Measurements from ENCODE around the gene MRS2.
A peak's percentile ranks its signal among the peaks of the same experiment; 100 is the strongest.
"Not testable (repeated sequence)": the region's sequence is repeated elsewhere in the genome, so short reads cannot be mapped to it uniquely, and the experiment has no call there.

The MRS2 gene, protein sequence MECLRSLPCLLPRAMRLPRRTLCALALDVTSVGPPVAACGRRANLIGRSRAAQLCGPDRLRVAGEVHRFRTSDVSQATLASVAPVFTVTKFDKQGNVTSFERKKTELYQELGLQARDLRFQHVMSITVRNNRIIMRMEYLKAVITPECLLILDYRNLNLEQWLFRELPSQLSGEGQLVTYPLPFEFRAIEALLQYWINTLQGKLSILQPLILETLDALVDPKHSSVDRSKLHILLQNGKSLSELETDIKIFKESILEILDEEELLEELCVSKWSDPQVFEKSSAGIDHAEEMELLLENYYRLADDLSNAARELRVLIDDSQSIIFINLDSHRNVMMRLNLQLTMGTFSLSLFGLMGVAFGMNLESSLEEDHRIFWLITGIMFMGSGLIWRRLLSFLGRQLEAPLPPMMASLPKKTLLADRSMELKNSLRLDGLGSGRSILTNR

DNA sequence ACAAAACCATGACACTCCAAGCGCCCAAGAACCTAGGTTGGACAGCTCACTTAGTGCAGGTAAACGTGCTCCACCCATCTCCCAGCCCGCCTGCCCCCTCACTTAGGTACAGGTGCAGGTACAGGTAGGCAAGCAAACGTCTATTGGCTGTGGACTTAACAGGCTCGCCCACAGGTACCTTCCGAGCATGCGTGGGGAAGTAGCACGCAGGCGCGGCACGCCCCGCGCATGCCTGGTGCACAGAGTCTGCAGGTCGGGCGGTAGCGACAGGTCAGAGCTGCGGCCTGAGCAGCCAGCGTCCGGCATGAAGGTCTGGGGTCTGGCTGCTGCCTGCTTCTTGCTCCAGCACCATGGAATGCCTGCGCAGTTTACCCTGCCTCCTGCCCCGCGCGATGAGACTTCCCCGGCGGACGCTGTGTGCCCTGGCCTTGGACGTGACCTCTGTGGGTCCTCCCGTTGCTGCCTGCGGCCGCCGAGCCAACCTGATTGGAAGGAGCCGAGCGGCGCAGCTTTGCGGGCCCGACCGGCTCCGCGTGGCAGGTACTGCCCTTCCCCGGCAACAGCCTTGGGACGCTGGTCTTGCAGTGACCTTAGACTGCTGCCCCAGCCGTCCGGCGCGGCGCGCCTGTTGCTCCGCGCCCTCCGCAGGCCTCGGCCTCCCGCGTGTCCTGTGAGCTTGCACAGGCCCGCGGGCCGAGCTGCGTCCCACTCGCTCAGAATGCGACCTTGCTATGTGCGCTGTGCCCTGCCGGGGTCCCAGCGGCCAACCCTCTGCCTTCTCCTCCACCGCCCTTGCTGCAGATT lies at the start of gene MRS2:
Gene MRS2 (plus strand): TSS at position 240 of the 804 bp plus-strand sequence. CDS start 111 bp downstream, at position 351.
- peak; percentile 66 for DNase-seq (ENCODE audit: low read depth)

DNA sequence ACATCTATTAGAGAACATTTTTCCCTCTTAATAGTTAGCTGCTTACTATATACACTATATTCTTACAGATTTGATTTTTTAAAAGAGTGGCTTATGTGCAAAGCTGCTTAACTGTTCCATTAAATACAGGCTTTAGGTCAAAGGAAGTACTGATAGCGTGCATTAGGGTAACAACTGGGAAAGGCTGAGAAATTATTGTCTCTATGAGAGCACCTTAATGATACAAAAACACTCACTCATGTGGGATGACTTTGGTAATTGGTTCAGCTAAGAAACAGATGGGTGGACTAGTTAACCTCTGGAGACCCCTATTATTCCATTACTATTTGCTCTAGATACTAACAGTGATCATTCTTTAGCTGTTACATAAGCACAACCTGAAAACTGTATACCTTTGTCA lies 48.9 kb upstream of the MRS2 start:
- DNase-seq (ENCODE audit: low read depth) = no peak

DNA sequence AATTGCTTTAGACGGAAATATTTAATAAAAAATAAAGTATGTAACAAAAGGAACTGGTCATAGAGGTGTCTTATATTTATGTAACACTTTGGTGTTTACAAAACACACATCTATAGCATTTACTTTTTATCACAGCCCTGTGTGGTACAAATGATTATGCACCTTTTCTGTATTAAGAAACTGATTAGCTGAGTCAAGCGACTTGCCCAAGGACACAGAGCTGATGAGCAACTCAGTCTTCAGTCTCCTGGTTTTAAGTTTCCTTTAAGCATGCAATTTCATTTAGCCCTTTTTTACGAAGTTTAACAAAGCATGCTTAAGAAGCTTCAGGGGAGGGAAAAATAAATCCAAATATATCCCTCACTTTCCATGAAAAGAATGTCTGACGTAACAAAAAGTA lies 47.3 kb upstream of the MRS2 start:
- no peak for DNase-seq (ENCODE audit: low read depth)

DNA sequence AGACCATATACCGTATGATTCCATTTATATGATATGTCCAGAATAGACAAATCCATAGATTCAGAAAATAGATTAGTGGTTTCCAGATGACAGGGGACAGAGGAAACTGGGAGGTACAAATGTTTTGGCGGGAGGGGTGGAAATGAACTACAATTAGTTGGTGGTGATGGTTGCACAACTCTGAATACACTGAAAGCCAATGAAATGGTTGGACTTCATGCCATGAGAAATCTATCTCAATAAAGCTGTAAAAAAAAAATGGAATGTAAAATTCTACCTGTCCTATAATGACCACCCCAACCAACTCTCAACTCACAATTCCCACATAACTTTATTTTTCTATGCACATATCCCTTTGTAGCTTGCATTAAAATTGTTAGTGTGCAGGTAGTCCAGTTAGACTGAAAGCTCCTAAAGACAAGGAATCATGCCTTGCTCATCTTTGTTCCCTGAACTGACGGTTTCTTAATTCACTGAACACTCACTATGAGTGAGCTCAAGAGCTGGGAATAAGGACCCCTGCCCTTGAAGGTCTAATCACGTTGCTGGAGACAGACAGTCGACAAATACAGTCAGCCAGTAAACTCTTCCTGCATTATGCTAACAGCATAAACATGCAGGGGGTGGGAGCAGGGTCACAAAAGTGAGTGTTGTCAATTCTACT lies 46.3 kb upstream of the MRS2 start:
- DNase-seq (ENCODE audit: low read depth) = no peak

DNA sequence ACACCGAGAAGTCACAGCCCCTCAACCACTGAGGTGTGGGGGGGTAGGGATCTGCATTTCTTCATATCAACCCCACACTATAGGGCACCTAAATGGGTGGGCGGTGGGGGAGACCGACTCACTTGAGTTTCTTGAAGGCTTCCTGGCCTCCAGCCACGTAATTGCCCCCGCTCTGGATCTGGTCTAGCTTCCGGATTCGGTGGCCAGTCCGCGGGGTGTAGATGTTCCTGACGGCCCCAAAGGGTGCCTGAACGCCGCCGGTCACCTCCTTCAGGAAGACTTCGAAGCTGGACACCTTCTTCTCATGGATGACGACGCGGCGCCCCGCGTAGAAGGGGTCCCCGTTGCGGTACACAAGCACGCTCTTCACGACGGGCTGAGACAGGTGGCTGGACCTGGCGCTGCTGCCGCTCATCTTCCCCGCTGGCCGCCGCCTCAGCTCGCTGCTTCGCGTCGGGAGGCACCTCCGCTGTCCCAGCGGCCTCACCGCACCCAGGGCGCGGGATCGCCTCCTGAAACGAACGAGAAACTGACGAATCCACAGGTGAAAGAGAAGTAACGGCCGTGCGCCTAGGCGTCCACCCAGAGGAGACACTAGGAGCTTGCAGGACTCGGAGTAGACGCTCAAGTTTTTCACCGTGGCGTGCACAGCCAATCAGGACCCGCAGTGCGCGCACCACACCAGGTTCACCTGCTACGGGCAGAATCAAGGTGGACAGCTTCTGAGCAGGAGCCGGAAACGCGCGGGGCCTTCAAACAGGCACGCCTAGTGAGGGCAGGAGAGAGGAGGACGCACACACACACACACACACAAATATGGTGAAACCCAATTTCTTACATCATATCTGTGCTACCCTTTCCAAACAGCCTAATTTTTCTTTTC lies 45.2 kb upstream of the MRS2 start, which contains the start of gene DCDC2:
Gene DCDC2 (minus strand): TSS at position 724 of the 883 bp plus-strand sequence. CDS start 309 bp downstream, at position 415.
- DNase-seq (ENCODE audit: low read depth) = peak; percentile 11

DNA sequence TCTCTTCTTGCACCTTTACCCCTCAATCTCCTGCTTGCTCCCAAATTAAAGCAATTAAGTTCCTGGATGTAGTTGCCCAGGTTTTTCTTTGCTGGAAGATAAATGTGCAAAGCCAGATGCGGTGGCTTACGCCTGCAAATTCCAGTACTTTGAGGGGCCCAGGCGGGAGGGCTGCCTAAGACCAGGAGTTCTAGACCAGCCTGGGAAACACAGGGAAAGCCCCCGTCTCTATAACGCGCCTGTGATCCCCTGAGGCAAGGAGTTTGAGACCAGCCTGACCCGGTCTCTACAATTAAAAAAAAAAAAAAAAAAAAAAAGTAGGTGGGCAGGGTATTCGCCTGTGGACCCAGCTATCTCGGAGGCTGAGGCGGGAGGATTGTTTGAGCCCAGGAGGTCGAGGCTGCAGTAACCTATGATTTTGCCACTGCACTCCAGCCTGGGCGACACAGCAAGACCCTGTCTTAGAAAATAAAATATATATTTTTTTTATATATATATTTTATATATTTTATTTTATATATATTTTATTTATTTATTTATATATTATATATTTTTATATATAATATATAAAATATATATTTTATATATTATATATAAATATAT lies 44.4 kb upstream of the MRS2 start:
- no peak for DNase-seq (ENCODE audit: low read depth)

DNA sequence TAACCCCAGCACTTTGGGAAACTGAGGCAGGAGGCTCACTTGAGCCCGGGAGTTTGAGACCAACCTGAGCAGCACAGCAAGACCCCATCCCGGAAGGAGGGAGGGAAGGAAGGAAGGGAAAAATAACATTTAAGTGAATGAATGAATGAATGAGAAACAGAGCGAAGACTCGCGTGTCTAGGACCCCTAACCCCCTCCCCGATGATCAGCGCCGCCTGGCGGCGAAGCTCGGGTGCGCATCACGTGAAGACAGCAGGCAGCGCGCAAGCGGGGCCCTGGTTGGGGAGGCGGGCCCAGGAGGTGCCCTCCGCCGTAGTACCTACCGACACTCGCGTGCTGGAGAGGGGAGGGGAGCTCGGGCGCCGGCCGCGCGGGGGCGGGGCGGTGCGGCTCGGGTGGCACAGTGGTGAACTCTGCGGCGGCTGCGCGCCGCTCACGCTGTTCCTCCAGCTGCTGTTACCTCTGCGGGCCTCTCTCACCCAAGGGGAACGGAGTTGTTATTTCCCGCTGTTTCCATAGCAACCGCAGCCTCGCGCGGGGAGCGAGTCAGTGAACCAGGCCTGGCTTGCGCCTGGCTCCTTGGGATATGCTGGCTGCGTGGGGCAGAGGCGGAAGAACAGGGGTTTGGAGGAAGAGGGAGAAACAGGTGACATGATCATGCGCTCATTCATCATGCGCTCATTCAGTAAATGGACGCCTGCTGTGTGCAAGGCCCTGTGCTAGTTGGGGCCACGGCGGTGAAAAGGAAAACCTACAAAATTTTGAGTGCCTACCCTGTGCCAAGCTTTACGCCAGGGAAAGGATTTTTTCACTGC lies 42.9 kb upstream of the MRS2 start:
- DNase-seq (ENCODE audit: low read depth) = peak; percentile 84

DNA sequence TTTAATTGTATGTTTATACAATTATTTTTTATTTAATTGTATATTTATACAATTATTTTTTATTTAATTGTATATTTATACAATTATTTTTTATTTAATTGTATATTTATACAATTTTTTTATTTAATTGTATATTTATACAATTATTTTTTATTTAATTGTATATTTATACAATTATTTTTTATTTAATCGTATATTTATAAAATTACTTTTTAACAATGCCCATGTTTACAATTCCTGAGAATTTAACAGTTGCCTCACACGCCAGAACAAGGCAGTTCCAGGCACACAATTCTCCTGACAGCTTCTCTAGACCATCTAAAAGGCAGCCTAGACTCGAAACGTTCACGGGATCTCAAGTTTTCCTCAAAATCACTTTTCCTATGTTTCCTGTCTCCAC lies 40.4 kb upstream of the MRS2 start:
- not testable (repeated sequence) for DNase-seq (ENCODE audit: low read depth)

DNA sequence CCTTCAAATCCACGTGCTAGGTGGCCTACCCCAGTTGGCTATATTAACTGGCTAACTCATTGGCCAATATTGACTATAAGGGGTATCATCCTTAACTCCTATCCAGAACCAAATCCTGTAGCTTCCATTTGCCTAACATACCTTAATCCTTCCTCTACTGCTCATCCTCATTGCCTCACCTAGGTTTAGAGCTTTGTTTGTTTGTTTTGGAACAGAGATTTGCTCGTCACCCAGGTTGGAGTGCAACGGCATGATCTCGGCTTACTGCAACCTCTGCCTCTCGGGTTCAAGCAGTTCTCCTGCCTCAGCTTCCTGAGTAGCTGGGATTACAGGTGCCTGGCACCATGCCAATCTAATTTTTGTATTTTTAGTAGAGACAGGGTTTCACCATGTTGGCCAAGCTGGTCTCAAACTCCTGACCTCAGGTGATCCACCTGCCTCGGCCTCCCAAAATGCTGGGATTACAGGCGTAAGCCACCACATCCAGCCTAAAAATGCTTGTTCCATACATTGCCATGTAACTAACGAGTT lies 37.6 kb upstream of the MRS2 start:
- not testable (repeated sequence) for DNase-seq (ENCODE audit: low read depth)

DNA sequence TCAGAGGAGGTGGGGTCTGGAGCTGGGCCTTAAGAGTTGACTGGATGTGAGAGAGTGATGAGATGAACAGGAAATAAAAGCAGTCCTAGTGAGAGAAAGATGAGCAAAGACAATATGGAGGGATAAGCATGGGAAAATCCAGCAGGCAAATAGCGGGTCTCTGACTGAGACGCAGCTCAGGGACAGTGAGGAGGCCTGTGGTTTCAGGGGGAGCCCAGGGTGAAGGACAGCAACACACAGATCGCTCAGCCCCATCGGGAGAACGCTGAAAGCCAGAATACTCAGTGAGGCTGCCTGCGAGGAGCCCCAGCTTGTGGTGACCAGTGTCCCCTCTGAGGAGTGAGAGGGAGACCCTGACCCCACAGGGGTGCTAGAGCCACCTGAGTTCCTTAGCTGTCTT lies 28.1 kb upstream of the MRS2 start:
- DNase-seq (ENCODE audit: low read depth) = no peak

DNA sequence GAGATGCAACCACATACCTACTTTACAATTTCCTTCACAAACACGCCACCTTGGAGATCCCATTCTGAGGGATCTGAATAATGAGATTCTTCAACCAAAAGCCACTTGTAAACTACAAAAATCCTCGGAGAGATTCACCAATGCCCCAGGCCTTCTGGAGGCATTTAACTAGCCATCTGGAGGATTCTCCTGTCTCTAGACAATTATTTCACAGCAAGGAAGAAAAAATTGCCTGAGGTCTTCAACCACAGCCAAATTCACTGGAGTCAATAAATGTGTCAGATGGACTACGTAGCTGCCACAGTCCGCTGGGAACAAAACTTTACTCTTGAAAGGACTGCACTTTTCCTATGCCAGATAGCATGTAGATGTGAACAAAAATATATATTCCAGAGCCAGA lies 25.9 kb upstream of the MRS2 start:
- no peak for DNase-seq (ENCODE audit: low read depth)

DNA sequence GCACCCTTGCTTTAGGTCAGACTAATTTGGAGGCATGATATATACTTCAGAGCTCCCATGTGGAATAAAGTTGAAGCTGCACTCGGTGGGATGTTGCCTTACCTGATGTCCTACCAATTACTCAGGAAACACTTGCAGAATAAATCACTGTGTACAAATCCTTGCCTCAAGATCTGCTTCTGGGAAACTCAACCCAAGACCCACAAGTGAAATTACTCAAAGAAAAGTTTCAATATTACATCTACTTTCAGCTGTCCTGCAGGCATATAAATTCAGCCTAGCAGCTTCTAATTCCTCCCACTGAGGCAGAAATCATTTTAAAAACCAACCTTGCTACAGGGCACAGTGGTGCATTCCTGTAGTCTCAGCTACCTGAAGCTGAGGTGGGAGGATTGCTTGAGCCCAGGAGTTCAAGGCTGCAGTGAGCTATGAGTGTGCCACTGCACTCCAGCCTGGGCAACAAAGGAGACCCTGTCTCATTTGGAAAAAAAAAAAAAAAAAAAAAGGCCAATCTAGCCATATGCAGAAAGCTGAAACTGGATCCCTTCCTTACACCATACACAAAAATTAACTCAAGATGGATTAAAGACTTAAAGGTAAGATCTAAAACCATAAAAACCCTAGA lies 24.2 kb upstream of the MRS2 start:
- DNase-seq (ENCODE audit: low read depth) = no peak

DNA sequence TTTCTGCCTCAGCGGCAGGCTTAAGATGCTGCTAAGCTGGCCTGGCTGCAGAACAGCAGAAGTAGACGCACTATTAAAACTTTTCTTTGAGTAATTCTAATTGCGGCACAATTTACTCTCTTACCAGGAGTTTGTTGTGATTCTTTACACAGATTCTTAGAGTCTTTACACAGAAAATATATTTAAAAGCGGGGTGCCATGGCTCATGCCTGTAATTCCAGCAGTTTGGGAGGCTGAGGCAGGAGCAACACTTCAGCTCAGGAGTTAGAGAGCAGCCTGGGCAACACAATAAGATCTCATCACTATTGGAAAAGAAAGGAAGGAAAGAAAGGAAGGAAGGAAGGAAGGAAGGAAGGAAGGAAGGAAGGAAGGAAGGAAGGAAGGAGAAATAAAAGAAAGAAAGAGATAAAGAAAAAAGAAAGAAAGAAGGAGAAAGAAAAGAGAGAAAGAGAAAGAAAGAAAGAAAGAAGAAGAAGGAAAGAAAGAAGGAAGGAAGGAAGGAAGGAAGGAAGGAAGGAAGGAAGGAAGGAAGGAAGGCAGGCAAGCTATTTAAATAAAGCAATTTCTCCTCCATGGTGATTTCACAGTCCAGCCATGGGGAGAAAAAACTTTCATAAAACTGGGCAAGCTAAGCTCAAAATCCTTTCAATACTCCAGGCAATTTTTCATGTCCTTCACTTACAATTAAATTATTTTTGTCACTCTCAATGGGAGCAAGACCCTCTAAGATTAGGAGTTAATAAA lies 21.1 kb upstream of the MRS2 start:
- DNase-seq (ENCODE audit: low read depth) = no peak

DNA sequence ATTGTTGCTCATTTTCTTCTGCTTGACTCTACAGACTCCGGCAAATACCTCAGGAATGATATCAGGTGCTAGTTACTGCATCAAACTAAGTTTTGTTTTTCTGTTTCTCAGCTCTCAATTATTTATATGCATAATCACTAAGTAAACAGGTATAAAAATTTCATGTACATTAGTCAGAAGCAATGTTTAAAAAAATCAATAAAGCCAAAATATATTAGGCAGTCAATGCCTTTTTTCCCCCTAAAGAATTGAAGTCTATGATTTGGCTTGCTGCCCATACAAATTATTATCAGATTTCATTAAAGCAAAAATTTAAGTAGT lies 20.6 kb upstream of the MRS2 start:
- no peak for DNase-seq (ENCODE audit: low read depth)

DNA sequence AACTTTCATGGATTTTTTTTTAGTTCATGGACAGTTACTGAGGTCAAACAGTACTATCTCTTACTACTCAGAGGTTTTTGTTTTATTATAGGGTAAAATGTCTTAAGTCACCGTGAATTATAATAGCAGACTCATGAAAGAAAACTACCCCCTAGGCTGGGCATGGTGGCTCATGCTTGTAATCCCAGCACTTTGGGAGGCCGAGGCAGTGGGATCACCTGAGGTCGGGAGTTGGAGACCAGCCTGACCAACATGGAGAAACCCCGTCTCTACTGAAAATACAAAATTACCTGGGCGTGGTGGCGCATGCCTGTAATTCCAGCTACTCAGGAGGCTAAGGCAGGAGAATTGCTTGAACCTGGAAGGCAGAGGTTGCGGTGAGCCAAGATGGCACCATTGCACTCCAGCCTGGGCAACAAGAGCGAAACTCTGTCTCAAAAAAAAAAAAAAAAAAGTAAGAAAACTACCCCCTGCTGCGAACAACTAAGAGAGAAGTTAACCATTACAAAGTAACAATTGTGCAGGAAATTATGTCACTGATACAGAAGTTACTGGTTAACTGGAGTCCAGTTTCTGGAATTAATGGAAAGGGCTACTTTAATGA lies 19.7 kb upstream of the MRS2 start:
- DNase-seq (ENCODE audit: low read depth) = not testable (repeated sequence)

DNA sequence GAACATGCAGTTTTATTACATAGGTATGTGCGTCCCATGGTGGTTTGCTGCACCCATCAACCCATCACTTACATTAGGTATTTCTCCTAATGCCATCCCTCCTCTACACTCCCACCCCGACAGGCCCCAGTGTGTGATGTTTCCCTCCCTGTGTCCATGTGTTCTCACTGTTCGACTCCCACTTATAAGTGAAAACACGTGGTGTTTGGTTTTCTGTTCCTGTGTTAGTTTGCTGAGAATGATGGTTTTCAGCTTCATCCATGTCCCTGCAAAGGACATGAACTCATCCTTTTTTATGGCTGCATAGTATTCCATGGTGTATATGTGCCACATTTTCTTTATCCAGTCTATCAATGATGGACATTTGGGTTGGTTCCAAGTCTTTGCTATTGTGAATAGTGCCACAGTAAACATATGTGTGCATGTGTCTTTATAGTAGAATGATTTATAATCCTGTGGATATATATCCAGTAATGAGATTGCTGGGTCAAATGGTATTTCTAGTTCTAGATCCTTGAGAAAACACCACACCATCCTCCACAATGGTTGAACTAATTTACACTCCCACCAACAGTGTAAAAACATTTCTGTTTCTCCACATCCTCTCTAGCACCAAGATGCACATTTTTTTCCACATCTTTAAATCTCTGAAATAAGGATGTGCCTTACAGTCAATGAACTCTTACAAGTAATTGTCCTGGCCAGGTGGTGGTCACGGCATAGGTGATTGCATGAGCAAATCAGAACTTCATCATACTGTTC lies 18.2 kb upstream of the MRS2 start:
- not testable (repeated sequence) for DNase-seq (ENCODE audit: low read depth)

DNA sequence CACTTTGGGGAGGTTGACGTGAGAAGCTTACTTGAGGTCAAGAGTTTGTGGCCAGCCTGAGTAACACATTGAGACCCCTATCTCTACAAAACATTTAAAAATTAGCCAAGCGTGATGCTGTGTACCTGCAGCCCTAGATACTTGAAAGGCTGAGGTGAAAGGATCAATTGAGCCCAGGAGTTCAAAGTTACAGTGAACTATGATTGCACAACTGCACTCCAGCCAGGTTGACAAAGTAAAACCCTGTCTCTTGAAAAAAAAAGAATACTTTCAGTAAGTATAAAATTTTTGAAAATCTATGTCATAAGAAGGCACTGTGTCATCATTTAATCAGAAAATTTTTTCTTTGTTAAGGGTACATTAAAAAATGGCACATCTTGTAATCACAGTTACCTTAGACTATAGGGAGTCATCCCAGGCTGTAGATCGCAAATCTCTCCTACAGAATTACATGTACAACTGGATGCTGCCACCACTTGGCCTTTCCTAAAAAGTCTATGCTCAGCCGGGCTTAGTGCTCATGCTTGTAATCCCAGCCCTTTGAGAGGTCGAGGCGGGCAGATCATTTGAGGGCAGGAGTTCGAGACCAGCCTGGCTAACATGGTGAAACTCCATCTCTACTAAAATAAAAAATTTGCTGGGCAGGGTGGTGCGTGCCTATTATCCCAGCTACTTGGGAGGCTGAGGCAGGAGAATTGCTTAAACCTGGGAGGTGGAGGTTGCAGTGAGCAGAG lies 17.0 kb upstream of the MRS2 start:
- DNase-seq (ENCODE audit: low read depth) = no peak
